C4-2B (cell line): ENCODE measurements around the gene OXSR1.

ENCODE experiments used
- H3K27ac ChIP-seq: fragments of 450-650 bp; 2 replicates; pipeline ENCODE4 v1.5.1; 2017
- ZFX ChIP-seq: fragments of 450-650 bp; IDR thresholded peaks from 2 replicates; pipeline ENCODE4 v1.6.1; 2017
- TF ChIP-seq, protein P1 (sequence below): fragments of 450-650 bp; conservative IDR thresholded peaks from 2 replicates; pipeline ENCODE4 v1.5.1; 2017; ENCODE audit warnings: mild to moderate bottlenecking

OXSR1 gene

DNA sequence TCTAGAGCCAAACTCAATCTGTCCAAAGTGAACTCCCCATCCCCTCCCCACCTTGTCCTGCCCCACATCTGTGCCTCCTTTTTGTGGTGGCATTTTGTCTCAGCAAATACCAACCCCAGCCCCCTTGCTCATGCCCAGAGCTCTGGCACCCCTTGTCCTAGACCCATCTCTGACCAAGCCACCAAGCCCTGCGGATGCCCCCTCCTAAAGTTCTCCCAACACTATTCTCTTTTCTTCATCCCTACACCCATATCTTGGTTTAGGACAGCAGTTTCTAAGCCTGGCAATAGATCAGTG, 46.1 kb upstream of the OXSR1 start:
- no peak overlapping the region for H3K27ac ChIP-seq
- no peak for TF ChIP-seq ZFX
- TF ChIP-seq, protein P1, sequence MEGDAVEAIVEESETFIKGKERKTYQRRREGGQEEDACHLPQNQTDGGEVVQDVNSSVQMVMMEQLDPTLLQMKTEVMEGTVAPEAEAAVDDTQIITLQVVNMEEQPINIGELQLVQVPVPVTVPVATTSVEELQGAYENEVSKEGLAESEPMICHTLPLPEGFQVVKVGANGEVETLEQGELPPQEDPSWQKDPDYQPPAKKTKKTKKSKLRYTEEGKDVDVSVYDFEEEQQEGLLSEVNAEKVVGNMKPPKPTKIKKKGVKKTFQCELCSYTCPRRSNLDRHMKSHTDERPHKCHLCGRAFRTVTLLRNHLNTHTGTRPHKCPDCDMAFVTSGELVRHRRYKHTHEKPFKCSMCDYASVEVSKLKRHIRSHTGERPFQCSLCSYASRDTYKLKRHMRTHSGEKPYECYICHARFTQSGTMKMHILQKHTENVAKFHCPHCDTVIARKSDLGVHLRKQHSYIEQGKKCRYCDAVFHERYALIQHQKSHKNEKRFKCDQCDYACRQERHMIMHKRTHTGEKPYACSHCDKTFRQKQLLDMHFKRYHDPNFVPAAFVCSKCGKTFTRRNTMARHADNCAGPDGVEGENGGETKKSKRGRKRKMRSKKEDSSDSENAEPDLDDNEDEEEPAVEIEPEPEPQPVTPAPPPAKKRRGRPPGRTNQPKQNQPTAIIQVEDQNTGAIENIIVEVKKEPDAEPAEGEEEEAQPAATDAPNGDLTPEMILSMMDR: no peak

GRCh38 chr3:38119821-38120692, 45.3 kb upstream of the OXSR1 start:
- no peak overlapping the region for H3K27ac ChIP-seq
- TF ChIP-seq, protein P1: no peak
- no peak for TF ChIP-seq ZFX

- no peak overlapping the region for H3K27ac ChIP-seq
- TF ChIP-seq, protein P1: no peak
- TF ChIP-seq ZFX: no peak
Measured at GRCh38 chr3:38120693-38121450, 44.5 kb upstream of the OXSR1 start.

- H3K27ac ChIP-seq: no peak overlapping the region
Measured at GRCh38 chr3:38121451-38121831, 43.9 kb upstream of the OXSR1 start.

GRCh38 chr3:38121832-38122461, 43.4 kb upstream of the OXSR1 start:
- no peak overlapping the region for H3K27ac ChIP-seq
- TF ChIP-seq ZFX: no peak
- TF ChIP-seq, protein P1: no peak

More at GRCh38 chr3:38121451-38121831, 43.9 kb upstream of the OXSR1 start:
- TF ChIP-seq ZFX: no peak
- TF ChIP-seq, protein P1: no peak

DNA sequence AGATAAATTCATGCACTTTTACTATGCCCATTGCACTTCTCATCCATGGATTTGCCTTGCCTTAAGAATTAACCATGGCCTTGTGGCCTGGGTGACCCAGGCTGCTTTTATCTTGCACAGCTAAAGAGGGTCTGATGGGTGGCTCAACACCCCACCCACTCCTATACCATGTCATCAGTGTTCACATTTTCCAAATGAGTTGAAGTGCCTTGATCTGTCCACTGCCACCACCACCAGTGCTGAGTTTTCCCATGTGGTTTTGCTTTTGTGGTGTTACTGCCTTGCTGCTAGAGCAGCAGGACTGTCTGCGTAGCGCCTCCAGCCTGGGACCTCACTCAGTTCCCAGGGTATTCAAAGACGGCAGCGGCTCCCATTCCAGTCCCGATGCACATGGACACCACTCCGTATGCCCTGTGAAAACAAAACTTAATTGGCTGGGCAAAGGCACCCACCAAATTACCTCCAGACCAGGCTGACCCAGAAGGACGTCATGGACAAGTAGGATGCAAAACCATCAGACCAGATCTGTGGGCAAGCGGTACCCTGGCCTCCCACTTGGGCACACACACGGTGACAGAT, 42.5 kb upstream of the OXSR1 start:
- no peak for TF ChIP-seq ZFX
- TF ChIP-seq, protein P1: no peak
- no peak overlapping the region for H3K27ac ChIP-seq
